HepG2 (cell line): ENCODE results near the gene GNMT. TPM values are rescaled to one million over a fixed set of nuclear protein-coding genes. Genes with fewer than 3 reads are reported as not detected.

ENCODE experiments used
- ATAC-seq: fragments of 200-7000 bp; cut with Tn5 transposase; 3 replicates; pipeline ENCODE4 v1.9.1; 2020; ENCODE audit warnings: mild to moderate bottlenecking, moderate library complexity
- BruUV-seq: library from RNA; stranded (reverse); fragments of 400-500 nt; replicated peaks from 2 replicates; lab custom pipeline; 2021; lab: Mats Ljungman, UMichigan
- CTCF ChIA-PET: fragments of 300-600 bp; formaldehyde crosslinking; extraction: SDS; loops from one replicate; lab custom pipeline; 2021; ENCODE audit warnings: low total read pairs, inconsistent platforms, low intra/inter-chr PET ratio; lab: Yijun Ruan, JAX
- POLR2A ChIA-PET: fragments of 350-600 bp; sonication (Branson Sonifier 250); formaldehyde crosslinking; loops from one replicate; lab custom pipeline; 2020; ENCODE audit warnings: antibody characterized with exemption, inconsistent platforms; lab: Yijun Ruan, JAX
- DNase-seq: peaks from one replicate; pipeline ENCODE4 v3.0.0-alpha.2; 2015; ENCODE audit warnings: low spot score
- FAIRE-seq: peaks from 3 replicates; lab custom pipeline; 2011; peaks lifted over from hg19 to GRCh38; lab: Jason Lieb, UNC
- H2AFZ ChIP-seq: one replicate; pipeline ENCODE4 v1.6.1; 2011; ENCODE audit warnings: low read length, inconsistent platforms
- H3K27ac ChIP-seq: fragments of 300-600 bp; 3 replicates; pipeline ENCODE4 v1.8.0; 2011; ENCODE audit warnings: mixed run types, mild to moderate bottlenecking, mixed read lengths, low read length, inconsistent platforms; ENCODE audit not compliant: insufficient read depth; ENCODE audit errors: extremely low read length
- H3K27me3 ChIP-seq, 2 experiments: fragments of 200-600 bp in 1 of 2; 2 replicates in 1 of 2; 3 replicates in 1 of 2; pipeline versions ENCODE4 v1.6.0 to v1.8.0; 2011; ENCODE audit warnings: low read length in 2 of 2, mild to moderate bottlenecking in 2 of 2, moderate library complexity in 2 of 2, inconsistent platforms in 1 of 2; ENCODE audit not compliant: insufficient read depth in 2 of 2, control insufficient read depth in 1 of 2
- H3K36me3 ChIP-seq, 2 experiments: fragments of 200-600 bp in 1 of 2; replicated peaks in 1 of 2; 2 replicates in 1 of 2; 3 replicates in 1 of 2; pipeline versions ENCODE4 v1.5.1 to v1.8.0; 2011; ENCODE audit warnings: low read length in 2 of 2, inconsistent platforms in 1 of 2; ENCODE audit not compliant: insufficient read depth in 2 of 2, control insufficient read depth in 1 of 2
- H3K4me1 ChIP-seq: 2 replicates; pipeline ENCODE4 v1.5.1; 2012; ENCODE audit warnings: low read length, inconsistent platforms; ENCODE audit not compliant: insufficient read depth
- H3K4me2 ChIP-seq: 2 replicates; pipeline ENCODE4 v1.6.0; 2011; ENCODE audit warnings: low read depth, low read length, inconsistent platforms
- H3K4me3 ChIP-seq, 3 experiments: fragments of 200-600 bp in 1 of 3; sonication (generic), shearing (Covaris generic) in 1 of 3; replicated peaks in 1 of 3; 2 replicates each; pipeline ENCODE4 v1.5.1; 2011 to 2016; ENCODE audit warnings: low read length in 3 of 3, inconsistent platforms in 2 of 3, low read depth in 2 of 3, mild to moderate bottlenecking in 2 of 3, control low read depth in 1 of 3, mixed read lengths in 1 of 3; ENCODE audit not compliant: insufficient read depth in 1 of 3
- H3K79me2 ChIP-seq: one replicate; pipeline ENCODE4 v1.6.1; 2011; ENCODE audit warnings: low read length, inconsistent platforms; ENCODE audit not compliant: insufficient read depth
- H3K9ac ChIP-seq: 2 replicates; pipeline ENCODE4 v1.6.0; 2011; ENCODE audit warnings: mild to moderate bottlenecking, low read depth, low read length, inconsistent platforms; ENCODE audit not compliant: insufficient read depth
- H3K9me3 ChIP-seq: 2 replicates; pipeline ENCODE4 v1.5.1; 2012; ENCODE audit warnings: mild to moderate bottlenecking, low read length
- H4K20me1 ChIP-seq: 2 replicates; pipeline ENCODE4 v1.6.0; 2011; ENCODE audit warnings: inconsistent platforms, mild to moderate bottlenecking, low read length, moderate library complexity; ENCODE audit not compliant: insufficient read depth
- ASH2L ChIP-seq: fragments of 300-600, 200-600 bp; sonication (generic); IDR thresholded peaks from 2 replicates; pipeline ENCODE4 v1.7.0; 2017; ENCODE audit warnings: low read depth, mild to moderate bottlenecking, moderate library complexity, mixed read lengths, low read length; ENCODE audit not compliant: insufficient read length
- ELF3 ChIP-seq: IDR thresholded peaks from 2 replicates; pipeline ENCODE4 v1.6.1; 2016; ENCODE audit warnings: missing genetic modification reagents, missing compliant biosample characterization
- NFKBIZ ChIP-seq: IDR thresholded peaks from 2 replicates; pipeline ENCODE4 v1.6.1; 2018; ENCODE audit warnings: missing genetic modification reagents, missing compliant biosample characterization
- PAF1 ChIP-seq: IDR thresholded peaks from 2 replicates; pipeline ENCODE4 v1.6.1; 2016; ENCODE audit warnings: missing genetic modification reagents, missing compliant biosample characterization
- RARA ChIP-seq: IDR thresholded peaks from 2 replicates; pipeline ENCODE4 v1.6.1; 2016; ENCODE audit warnings: missing genetic modification reagents, missing compliant biosample characterization
- SOX5 ChIP-seq: IDR thresholded peaks from 2 replicates; pipeline ENCODE4 v1.6.1; 2016; ENCODE audit warnings: borderline replicate concordance
- STAG1 ChIP-seq: sonication (generic); formaldehyde crosslinking; IDR thresholded peaks from 2 replicates; pipeline ENCODE4 v1.4.0; 2020; ENCODE audit warnings: missing genetic modification reagents
- ZNF331 ChIP-seq: sonication (generic); formaldehyde crosslinking; IDR thresholded peaks from 2 replicates; pipeline ENCODE4 v1.4.0; 2020; ENCODE audit warnings: missing genetic modification reagents
- ZNF556 ChIP-seq: sonication (generic); formaldehyde crosslinking; IDR thresholded peaks from 2 replicates; pipeline ENCODE4 v1.4.0; 2020; ENCODE audit warnings: mild to moderate bottlenecking, missing genetic modification reagents, borderline replicate concordance
- ZNF572 ChIP-seq: sonication (generic); formaldehyde crosslinking; IDR thresholded peaks from 2 replicates; pipeline ENCODE4 v1.5.1; 2020; ENCODE audit warnings: mild to moderate bottlenecking, missing genetic modification reagents
- ZNF660 ChIP-seq: sonication (generic); formaldehyde crosslinking; IDR thresholded peaks from 2 replicates; pipeline ENCODE4 v1.5.1; 2020; ENCODE audit warnings: mild to moderate bottlenecking, low read depth, missing genetic modification reagents, borderline replicate concordance
- ZSCAN21 ChIP-seq: sonication (generic); formaldehyde crosslinking; IDR thresholded peaks from 2 replicates; pipeline ENCODE4 v1.8.0; 2022; ENCODE audit warnings: mild to moderate bottlenecking, missing genetic modification reagents, moderate library complexity, borderline replicate concordance
- WGBS: methylation state at CpG from one replicate; pipeline ENCODE4 v1.1.6; 2017; ENCODE audit warnings: low lambda C conversion rate; 5-methylcytosine and 5-hydroxymethylcytosine counted together
- in situ Hi-C: cut with HindIII; loops from 2 replicates; pipeline ENCODE4 v1.10.0; 2017; ENCODE audit warnings: low pct_unique_long_range_greater_than_20kb; ENCODE audit not compliant: extremely low pct_ligation_motif_present
- intact Hi-C: fragments of 100-400 bp; cut with micrococcal nuclease; formaldehyde crosslinking; loops from one replicate; pipeline ENCODE4 v1.10.0; 2022; ENCODE audit not compliant: unreplicated experiment
- polyA plus RNA-seq, 8 experiments: library from polyadenylated mRNA; depleted of rRNA in 3 of 8; stranded (reverse) in 7 of 8; unstranded in 1 of 8; fragments of >200 nt; fragmentation: Illumina TruSeq in 4 of 8; extraction: Trizol in 4 of 8; gene quantifications; 2 replicates each; pipeline versions ENCODE4 v1.2.1 to v1.2.3, GENCODE V29; 2011 to 2016; ENCODE audit warnings: low read depth in 4 of 8, missing spikeins in 1 of 8, mixed read lengths in 1 of 8; ENCODE audit not compliant: insufficient read depth in 1 of 8
- total RNA-seq, 5 experiments: library from RNA; depleted of rRNA; stranded (reverse); fragments of >200 nt; fragmentation: Illumina TruSeq; extraction: Trizol; gene quantifications; 2 replicates each; pipeline ENCODE4 v1.2.3, GENCODE V29; 2016; ENCODE audit warnings: low read depth in 1 of 5
- TF ChIP-seq, protein P1 (sequence below): sonication (generic); formaldehyde crosslinking; IDR thresholded peaks from 2 replicates; pipeline ENCODE4 v1.5.1; 2020; ENCODE audit warnings: missing genetic modification reagents, mild to moderate bottlenecking, borderline replicate concordance
- TF ChIP-seq, protein P2 (sequence below): IDR thresholded peaks from 2 replicates; pipeline ENCODE4 v1.6.1; 2012; ENCODE audit warnings: inconsistent platforms
- TF ChIP-seq, protein P3 (sequence below): sonication (generic); formaldehyde crosslinking; IDR thresholded peaks from 2 replicates; pipeline ENCODE4 v1.4.0; 2020; ENCODE audit warnings: missing genetic modification reagents
- TF ChIP-seq, protein P4 (sequence below): IDR thresholded peaks from 2 replicates; pipeline ENCODE4 v1.6.1; 2016; ENCODE audit warnings: missing compliant biosample characterization, missing genetic modification reagents, borderline replicate concordance
- TF ChIP-seq, protein P5 (sequence below): sonication (generic); formaldehyde crosslinking; conservative IDR thresholded peaks from 2 replicates; pipeline ENCODE4 v1.8.0; 2022; ENCODE audit warnings: mild to moderate bottlenecking, moderate library complexity, missing genetic modification reagents

GNMT gene
- total and polyA plus RNA-seq, 2 of the 13 experiments (the other 11 are each of a cell fraction or from before 2014, with no cell fraction given), result 2.8 to 7.0 TPM

DNA sequence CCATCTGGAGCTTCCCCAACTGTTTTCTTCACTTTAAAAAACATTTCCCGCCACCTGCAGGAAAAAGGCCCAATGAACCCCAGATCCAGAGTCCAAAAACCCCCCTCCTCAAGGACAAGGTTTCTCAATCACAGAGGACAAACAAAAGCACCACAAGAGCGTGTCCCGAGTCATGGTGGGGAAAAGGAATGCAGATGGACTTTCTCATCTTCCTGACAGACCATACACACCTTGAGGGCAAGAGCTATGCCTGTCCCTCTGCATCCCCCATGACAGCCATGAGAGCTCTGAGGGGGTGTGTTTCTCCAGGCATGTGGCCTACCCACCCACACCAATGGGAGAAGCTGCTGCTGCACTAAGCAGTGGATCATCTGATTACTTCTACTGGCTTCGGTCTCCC lies 9.4 kb downstream of the GNMT start:
- peak; percentile 43 for ATAC-seq
- Histone ChIP-seq H2AFZ (no peak overlapping the region), H3K9me3 (no peaks in the 10 kb centered on the region), H4K20me1 (no peaks in the 10 kb centered on the region), H3K9ac (0 out of 2 replicates have a peak overlapping the region, but pooled peaks have one; percentile 13), H3K27ac (peak overlapping the region; percentile 53), H3K36me3 (no peaks in the 10 kb centered on the region), H3K4me1 (peaks cover 47% of the 10 kb centered on the region), H3K79me2 (no peaks in the 10 kb centered on the region), H3K27me3 (no peaks in the 10 kb centered on the region), H3K4me3 (no peak overlapping the region), H3K4me2 (peak overlapping the region; percentile 26; the same call in 1 of the 2 replicates)
- ChIA-PET CTCF (no interaction called here), POLR2A (interaction anchor here (0.9 to 3.4 kb wide), 12 partner anchors 9 to 84 kb away, joined by 3 to 38 read pairs (median 6); partner anchors contain the start of genes CNPY3, CUL7, GNMT and KLHDC3)
- peak; percentile 89 for FAIRE-seq
- WGBS, result 29% methylated on average over 4 of the region's 4 CpGs
- peak; percentile 70 for DNase-seq
- intact Hi-C loops (loop anchor here (2.0 kb wide), 1 partner anchor 41 kb away; the partner anchor contains the start of gene CNPY3), in situ Hi-C loops (no loop called here)
- BruUV-seq, result no TSS peak
- TF ChIP-seq, protein P1, sequence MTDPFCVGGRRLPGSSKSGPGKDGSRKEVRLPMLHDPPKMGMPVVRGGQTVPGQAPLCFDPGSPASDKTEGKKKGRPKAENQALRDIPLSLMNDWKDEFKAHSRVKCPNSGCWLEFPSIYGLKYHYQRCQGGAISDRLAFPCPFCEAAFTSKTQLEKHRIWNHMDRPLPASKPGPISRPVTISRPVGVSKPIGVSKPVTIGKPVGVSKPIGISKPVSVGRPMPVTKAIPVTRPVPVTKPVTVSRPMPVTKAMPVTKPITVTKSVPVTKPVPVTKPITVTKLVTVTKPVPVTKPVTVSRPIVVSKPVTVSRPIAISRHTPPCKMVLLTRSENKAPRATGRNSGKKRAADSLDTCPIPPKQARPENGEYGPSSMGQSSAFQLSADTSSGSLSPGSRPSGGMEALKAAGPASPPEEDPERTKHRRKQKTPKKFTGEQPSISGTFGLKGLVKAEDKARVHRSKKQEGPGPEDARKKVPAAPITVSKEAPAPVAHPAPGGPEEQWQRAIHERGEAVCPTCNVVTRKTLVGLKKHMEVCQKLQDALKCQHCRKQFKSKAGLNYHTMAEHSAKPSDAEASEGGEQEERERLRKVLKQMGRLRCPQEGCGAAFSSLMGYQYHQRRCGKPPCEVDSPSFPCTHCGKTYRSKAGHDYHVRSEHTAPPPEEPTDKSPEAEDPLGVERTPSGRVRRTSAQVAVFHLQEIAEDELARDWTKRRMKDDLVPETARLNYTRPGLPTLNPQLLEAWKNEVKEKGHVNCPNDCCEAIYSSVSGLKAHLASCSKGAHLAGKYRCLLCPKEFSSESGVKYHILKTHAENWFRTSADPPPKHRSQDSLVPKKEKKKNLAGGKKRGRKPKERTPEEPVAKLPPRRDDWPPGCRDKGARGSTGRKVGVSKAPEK, result 0 out of 2 replicates have a peak, but pooled peaks have one; percentile 28
- TF ChIP-seq RARA, result peak; percentile 8; the same call in 1 of the 2 replicates
- peak; percentile 20 for TF ChIP-seq ASH2L
- TF ChIP-seq ZNF572 (CRISPR knock-in tag), result 0 out of 2 replicates have a peak, but pooled peaks have one; percentile 49
- no peak for TF ChIP-seq STAG1
- no peak for TF ChIP-seq NFKBIZ (CRISPR knock-in tag)
- no peak for TF ChIP-seq PAF1
- no peak for TF ChIP-seq ZNF660 (CRISPR knock-in tag)
- TF ChIP-seq, protein P2, sequence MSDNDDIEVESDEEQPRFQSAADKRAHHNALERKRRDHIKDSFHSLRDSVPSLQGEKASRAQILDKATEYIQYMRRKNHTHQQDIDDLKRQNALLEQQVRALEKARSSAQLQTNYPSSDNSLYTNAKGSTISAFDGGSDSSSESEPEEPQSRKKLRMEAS, result peak; percentile 43; the same call in 1 of the 2 replicates
- TF ChIP-seq, protein P3, sequence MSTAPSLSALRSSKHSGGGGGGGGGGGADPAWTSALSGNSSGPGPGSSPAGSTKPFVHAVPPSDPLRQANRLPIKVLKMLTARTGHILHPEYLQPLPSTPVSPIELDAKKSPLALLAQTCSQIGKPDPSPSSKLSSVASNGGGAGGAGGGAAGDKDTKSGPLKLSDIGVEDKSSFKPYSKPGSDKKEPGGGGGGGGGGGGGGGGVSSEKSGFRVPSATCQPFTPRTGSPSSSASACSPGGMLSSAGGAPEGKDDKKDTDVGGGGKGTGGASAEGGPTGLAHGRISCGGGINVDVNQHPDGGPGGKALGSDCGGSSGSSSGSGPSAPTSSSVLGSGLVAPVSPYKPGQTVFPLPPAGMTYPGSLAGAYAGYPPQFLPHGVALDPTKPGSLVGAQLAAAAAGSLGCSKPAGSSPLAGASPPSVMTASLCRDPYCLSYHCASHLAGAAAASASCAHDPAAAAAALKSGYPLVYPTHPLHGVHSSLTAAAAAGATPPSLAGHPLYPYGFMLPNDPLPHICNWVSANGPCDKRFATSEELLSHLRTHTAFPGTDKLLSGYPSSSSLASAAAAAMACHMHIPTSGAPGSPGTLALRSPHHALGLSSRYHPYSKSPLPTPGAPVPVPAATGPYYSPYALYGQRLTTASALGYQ (CRISPR knock-in tag), result no peak
- TF ChIP-seq ZNF556, result no peak
- TF ChIP-seq, protein P4, sequence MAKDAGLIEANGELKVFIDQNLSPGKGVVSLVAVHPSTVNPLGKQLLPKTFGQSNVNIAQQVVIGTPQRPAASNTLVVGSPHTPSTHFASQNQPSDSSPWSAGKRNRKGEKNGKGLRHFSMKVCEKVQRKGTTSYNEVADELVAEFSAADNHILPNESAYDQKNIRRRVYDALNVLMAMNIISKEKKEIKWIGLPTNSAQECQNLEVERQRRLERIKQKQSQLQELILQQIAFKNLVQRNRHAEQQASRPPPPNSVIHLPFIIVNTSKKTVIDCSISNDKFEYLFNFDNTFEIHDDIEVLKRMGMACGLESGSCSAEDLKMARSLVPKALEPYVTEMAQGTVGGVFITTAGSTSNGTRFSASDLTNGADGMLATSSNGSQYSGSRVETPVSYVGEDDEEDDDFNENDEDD (CRISPR knock-in tag), result peak; percentile 26; the same call in 1 of the 2 replicates
- no peak for TF ChIP-seq ELF3 (CRISPR knock-in tag)
- TF ChIP-seq ZNF331, result 0 out of 2 replicates have a peak, but pooled peaks have one; percentile 28
- TF ChIP-seq SOX5 (CRISPR knock-in tag), result peak; percentile 58; the same call in 1 of the 2 replicates
- no peak for TF ChIP-seq ZSCAN21
- TF ChIP-seq, protein P5, sequence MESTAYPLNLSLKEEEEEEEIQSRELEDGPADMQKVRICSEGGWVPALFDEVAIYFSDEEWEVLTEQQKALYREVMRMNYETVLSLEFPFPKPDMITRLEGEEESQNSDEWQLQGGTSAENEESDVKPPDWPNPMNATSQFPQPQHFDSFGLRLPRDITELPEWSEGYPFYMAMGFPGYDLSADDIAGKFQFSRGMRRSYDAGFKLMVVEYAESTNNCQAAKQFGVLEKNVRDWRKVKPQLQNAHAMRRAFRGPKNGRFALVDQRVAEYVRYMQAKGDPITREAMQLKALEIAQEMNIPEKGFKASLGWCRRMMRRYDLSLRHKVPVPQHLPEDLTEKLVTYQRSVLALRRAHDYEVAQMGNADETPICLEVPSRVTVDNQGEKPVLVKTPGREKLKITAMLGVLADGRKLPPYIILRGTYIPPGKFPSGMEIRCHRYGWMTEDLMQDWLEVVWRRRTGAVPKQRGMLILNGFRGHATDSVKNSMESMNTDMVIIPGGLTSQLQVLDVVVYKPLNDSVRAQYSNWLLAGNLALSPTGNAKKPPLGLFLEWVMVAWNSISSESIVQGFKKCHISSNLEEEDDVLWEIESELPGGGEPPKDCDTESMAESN, result peak; percentile 90
